ENCODE results near the gene AREG.

AREG gene

GRCh38 chr4:74410272-74410671 lies 34.7 kb upstream of the AREG start:
- H3K27ac ChIP-seq: no peak overlapping the region
- no peak overlapping the region for H3K4me2 ChIP-seq
- H3K79me2 ChIP-seq (ENCODE audit: insufficient read depth, low read depth): no peaks in the 10 kb centered on the region
- H3K27me3 ChIP-seq (ENCODE audit: insufficient read depth, low read depth): no peaks in the 10 kb centered on the region
- H3K4me3 ChIP-seq (IDR thresholded peaks at IDR 0.05; ENCODE audit: insufficient read depth, low read depth, low read length): no peak overlapping the region
- no peaks in the 10 kb centered on the region for H3K36me3 ChIP-seq (ENCODE audit: insufficient read depth)
- no peaks in the 10 kb centered on the region for H4K20me1 ChIP-seq (ENCODE audit: insufficient read depth)
- H3K4me1 ChIP-seq (ENCODE audit: low read depth, poor library complexity, severe bottlenecking): no peaks in the 10 kb centered on the region
- TF ChIP-seq CTCF (conservative IDR thresholded peaks at IDR 0.05; ENCODE audit: low read depth, low read length): no peak
- no peak overlapping the region for H3K9ac ChIP-seq
- H2AFZ ChIP-seq (ENCODE audit: low read depth): no peak overlapping the region; the same call in 1 of the 2 replicates

- no peaks in the 10 kb centered on the region for H3K36me3 ChIP-seq (ENCODE audit: insufficient read depth)
- H3K27ac ChIP-seq: no peak overlapping the region
- H3K4me3 ChIP-seq (IDR thresholded peaks at IDR 0.05; ENCODE audit: insufficient read depth, low read depth, low read length): no peak overlapping the region
- no peak overlapping the region for H3K4me2 ChIP-seq
- no peaks in the 10 kb centered on the region for H3K27me3 ChIP-seq (ENCODE audit: insufficient read depth, low read depth)
- no peaks in the 10 kb centered on the region for H4K20me1 ChIP-seq (ENCODE audit: insufficient read depth)
- no peak for TF ChIP-seq CTCF (conservative IDR thresholded peaks at IDR 0.05; ENCODE audit: low read depth, low read length)
- no peak overlapping the region for H3K9ac ChIP-seq
- no peak overlapping the region for H2AFZ ChIP-seq (ENCODE audit: low read depth)
- H3K4me1 ChIP-seq (ENCODE audit: low read depth, poor library complexity, severe bottlenecking): no peaks in the 10 kb centered on the region
- H3K79me2 ChIP-seq (ENCODE audit: insufficient read depth, low read depth): no peaks in the 10 kb centered on the region
Measured at GRCh38 chr4:74412225-74412624, 32.7 kb upstream of the AREG start.

- Histone ChIP-seq H3K4me1 (ENCODE audit: low read depth, poor library complexity, severe bottlenecking) (no peaks in the 10 kb centered on the region), H3K27ac (no peak overlapping the region), H3K4me3 (IDR thresholded peaks at IDR 0.05; ENCODE audit: insufficient read depth, low read depth, low read length) (no peak overlapping the region), H2AFZ (ENCODE audit: low read depth) (no peak overlapping the region), H3K4me2 (no peak overlapping the region), H3K9ac (no peak overlapping the region), H3K79me2 (ENCODE audit: insufficient read depth, low read depth) (no peaks in the 10 kb centered on the region), H4K20me1 (ENCODE audit: insufficient read depth) (no peaks in the 10 kb centered on the region), H3K27me3 (ENCODE audit: insufficient read depth, low read depth) (no peaks in the 10 kb centered on the region), H3K36me3 (ENCODE audit: insufficient read depth) (no peaks in the 10 kb centered on the region)
- no peak for TF ChIP-seq CTCF (conservative IDR thresholded peaks at IDR 0.05; ENCODE audit: low read depth, low read length)
Measured at GRCh38 chr4:74413265-74413664, 31.7 kb upstream of the AREG start.

GRCh38 chr4:74414149-74414809 lies 30.7 kb upstream of the AREG start:
- H3K9ac ChIP-seq: no peak overlapping the region
- H3K27ac ChIP-seq: no peak overlapping the region
- no peaks in the 10 kb centered on the region for H4K20me1 ChIP-seq (ENCODE audit: insufficient read depth)
- no peaks in the 10 kb centered on the region for H3K27me3 ChIP-seq (ENCODE audit: insufficient read depth, low read depth)
- no peak overlapping the region for H3K4me3 ChIP-seq (IDR thresholded peaks at IDR 0.05; ENCODE audit: insufficient read depth, low read depth, low read length)
- H3K4me1 ChIP-seq (ENCODE audit: low read depth, poor library complexity, severe bottlenecking): no peaks in the 10 kb centered on the region
- H3K36me3 ChIP-seq (ENCODE audit: insufficient read depth): no peaks in the 10 kb centered on the region
- no peak for TF ChIP-seq CTCF (conservative IDR thresholded peaks at IDR 0.05; ENCODE audit: low read depth, low read length)
- no peak overlapping the region for H2AFZ ChIP-seq (ENCODE audit: low read depth)
- no peak overlapping the region for H3K4me2 ChIP-seq
- H3K79me2 ChIP-seq (ENCODE audit: insufficient read depth, low read depth): no peaks in the 10 kb centered on the region

All from KMS-11 (cell line).